GM21381 (cell line): Measurements from ENCODE around the gene PACSIN3.
"Not testable (repeated sequence)": the region's sequence is repeated elsewhere in the genome, so short reads cannot be mapped to it uniquely, and the experiment has no call there.

Experiments
- ATAC-seq: cut with Tn5 transposase; IDR thresholded peaks from one replicate; pipeline ENCODE4 v1.9.1; 2021; ENCODE audit warnings: mild to moderate bottlenecking, moderate library complexity; ENCODE audit not compliant: unreplicated experiment

The PACSIN3 gene

DNA sequence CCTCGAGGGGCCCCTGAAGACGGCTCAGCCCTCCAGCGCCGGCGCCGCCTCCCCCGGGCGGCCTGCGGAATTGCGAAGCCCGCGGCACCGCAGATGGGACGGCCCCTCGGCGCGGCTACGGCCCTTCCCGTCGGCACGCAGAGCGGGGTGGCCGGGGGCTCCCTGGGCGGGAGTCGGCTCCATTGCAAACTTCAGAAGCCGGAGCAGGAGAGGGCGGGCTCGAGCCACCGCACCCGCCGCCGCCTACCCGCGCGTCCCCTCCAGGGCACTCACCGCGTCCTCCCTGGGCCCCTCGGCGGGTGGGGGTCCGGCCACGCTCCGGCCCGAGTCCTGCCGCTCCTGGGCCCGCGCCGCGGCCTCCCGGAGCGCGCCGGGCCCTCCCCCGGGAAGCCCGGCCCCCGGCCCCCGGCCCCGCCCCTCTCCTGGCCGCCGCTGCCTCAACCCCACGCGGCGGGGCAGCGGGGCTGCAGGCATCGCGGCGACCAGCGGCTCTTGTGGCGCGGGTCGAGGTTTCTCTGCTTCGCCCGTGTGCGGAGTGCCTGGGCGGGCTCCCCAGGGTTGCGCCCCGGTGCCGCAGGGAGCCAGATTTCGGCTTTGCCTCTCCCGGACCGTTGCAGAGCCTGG lies at the start of gene PACSIN3:
Gene PACSIN3, minus strand, starts transcription at position 359 of the 624 bp plus-strand sequence. CDS start 3,707 bp downstream, outside the sequence.
- ATAC-seq: peak; percentile 60

DNA sequence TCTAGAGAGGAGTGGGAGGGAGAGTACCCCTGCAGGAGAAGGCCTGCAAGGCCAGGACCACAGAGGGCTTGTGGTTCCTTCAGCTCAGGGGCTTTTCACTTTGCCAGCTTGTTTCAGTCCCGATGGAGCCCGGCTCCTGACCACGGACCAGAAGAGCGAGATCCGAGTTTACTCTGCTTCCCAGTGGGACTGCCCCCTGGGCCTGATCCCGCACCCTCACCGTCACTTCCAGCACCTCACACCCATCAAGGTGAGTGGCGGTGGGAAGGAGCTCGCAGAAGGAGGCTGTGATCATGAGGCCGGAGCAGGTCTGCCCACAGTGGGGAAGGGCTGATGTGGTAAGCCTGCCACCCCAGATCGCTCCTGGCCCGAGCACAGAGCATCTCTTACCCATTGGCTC lies 48.9 kb upstream of the PACSIN3 start:
- no peak for ATAC-seq

DNA sequence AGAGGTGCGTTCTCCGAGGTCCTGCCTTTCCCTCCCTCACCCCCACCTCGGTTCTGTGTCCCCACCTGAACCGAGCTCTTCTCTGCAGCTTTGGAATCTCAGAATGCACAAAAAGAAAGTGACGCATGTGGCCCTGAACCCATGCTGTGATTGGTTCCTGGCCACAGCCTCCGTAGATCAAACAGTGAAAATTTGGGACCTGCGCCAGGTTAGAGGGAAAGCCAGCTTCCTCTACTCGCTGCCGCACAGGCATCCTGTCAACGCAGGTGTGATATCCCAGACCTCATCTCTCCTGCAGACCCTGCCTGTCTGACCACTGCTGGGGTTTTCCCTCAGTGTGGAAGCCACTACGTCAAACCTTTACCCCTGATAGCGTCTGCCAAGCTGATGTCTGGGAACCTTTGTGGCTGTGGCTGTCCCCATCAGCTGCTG lies 48.5 kb upstream of the PACSIN3 start:
- ATAC-seq: no peak

DNA sequence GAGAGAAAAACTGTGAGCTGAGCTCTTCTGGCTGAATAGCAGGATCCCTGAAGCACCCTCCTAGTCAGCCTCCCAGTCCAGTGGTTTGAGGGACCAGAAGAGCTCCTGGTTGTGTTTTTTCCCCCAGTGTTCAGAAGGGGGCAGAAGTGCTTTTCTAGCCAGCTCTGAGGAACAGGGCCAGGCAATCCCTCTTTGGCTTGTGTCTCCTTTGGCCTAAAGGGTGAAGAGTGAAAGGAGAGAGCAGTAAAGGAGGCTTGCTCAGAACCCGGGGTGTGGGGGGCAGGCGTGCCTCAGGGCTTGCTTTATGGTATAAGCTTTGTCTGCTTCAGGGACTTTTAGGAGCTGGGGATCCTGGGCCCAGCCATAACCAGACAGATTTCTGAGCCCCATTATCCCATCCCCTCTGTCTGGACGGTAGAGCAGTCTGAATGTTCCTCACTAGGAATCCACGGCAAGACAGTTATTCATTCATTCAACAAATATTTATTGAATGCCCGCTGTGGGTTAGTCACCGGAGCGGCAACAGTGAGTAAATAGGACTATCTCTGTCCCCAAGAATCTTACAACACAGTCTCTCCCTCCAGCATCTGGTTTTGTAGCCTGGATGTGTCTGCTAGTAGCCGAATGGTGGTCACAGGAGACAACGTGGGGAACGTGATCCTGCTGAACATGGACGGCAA lies 47.9 kb upstream of the PACSIN3 start:
- ATAC-seq: no peak

DNA sequence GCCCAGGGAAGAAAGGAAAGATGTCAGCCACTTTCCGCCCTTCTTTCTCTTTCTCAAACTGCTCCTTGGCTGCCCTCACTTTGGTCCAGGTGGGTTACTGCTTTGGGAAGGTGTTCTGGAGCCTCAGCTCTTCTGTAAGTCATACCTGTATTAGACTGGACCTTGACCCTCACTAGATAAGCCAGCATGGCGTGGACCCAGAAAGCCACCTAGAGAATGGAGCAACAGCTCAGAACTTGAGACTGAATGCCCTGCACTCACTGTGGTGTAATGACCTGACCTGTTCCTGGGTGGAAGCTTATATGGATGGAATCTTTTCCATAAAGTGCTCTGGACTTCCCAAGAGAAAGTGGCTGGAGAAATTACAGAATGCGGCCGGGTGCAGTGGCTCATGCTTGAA lies 46.8 kb upstream of the PACSIN3 start:
- no peak for ATAC-seq

DNA sequence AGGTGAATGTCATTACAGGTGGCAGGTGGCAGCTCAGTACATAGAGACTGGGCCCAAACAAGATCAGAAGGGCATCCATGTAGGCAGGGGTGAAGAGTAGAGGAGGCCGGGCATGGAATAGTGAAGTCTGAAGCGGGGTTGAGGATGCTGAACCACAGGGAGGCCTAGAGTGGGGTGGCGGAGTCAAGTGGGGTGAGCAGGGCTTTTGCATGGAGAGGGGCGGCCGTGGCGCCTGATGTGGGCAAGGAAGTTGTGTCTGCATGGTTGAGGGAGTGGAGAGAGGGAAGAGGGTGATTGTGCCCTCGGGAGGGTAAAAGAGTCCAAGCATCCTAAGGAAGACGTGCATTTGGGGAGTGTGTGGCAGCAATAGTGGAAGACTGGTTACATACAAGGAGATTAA lies 42.9 kb upstream of the PACSIN3 start:
- no peak for ATAC-seq

DNA sequence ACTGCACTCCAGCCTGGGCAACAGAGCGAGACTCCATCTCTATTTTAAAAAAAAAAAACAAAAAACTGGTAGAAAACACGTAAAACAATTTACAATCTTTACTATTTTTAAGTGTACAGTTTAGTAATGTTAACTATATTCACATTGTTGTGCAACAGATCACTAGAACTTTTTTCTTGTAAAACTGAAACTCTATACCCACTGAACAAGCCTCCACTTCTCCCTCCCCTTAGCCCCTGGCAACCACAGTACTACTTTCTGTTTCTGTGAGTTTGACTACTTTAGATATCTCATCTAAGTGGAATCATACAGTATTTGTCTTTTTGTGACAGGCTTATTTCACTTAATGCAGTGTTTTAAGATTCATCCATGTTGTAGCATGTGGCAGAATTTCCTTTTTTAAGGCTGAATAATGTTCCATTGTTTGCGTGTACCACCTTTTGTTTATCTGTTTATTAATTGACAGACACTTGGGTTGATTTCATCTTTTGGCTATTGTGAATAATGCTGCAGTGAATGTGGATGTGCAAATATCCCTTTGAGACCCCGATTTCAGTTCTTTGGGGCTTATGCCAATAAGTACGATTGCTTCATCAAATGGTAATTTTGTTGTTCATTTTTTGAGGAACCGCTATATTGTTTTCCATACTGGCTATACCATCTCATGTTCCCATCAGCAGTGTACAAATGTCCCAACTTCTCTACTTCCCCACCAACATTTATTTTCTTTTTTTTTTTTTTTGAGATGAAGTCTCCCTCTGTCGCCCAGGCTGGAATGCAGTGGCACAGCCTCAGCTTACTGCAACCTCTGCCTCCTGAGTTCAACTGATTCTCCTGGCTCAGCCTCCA lies 39.5 kb upstream of the PACSIN3 start:
- ATAC-seq: peak; percentile 81

DNA sequence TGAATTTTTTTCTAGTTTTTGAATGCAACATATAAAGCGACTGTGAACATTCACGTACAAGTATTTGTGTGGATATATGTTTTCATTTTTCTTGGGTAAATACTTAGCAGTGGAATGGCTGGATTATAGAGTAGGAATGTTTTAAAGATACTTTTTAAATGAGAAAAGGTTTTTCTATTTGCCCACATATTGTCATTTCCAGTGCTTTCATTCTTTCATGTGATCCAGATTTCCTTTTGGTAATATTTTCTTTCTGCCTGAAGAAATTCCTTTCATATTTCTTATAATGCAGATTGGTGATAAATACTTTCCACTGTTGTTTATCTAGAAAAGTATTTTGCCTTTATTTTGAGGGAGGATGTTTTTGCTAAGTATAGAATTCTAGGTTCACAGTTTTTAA lies 36.5 kb upstream of the PACSIN3 start:
- no peak for ATAC-seq

DNA sequence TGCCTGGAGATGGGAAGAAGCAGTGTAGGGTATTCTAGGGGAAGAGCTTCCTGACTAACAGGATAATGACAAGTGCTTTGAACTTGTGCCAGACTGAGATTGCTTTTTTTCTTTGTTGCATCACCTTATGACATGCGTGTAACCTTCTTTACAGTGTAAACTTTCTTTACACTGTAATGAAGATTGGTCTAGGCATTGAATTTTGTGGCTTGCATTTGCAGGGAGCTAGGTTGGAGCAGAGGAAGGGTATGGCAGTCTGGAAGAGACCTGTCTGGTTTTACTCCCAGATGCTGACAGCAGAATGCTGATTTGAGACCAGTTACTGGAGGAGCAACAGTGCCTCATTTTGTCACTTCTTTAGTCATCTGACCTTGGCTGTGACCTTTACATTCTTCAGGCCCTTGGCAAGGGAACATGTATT lies 34.2 kb upstream of the PACSIN3 start:
- no peak for ATAC-seq

DNA sequence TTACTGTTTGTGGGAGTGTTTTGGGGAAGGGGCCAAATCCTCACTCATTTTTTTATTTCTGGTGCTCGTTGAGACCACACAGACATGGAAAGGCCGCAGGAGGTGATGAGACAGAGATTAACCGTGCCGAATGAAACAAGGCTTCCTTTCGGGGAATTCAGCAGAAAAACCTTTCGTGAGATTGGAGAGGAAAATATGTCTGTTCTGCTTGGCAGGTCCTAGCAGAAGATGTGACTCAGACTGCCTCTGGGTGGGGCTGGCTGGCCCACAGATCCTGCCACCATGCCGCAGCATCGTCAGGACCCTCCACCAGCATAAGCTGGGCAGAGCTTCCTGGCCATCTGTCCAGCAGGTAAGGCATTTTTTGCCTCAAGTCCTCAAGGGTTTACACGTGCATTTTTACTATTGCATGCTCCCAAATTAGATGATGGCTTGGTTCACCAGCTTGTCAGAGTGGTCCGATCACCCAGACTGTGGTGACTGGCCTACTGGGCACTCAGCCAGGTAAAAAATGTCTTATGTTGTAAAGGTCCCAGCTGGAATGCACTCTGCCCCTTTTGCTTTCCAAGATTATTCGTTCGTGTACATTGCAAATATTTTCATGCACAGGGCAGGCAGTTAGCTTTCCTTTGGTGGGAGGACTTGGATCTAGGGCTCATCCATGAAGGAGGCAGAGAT lies 30.0 kb upstream of the PACSIN3 start:
- ATAC-seq: no peak

DNA sequence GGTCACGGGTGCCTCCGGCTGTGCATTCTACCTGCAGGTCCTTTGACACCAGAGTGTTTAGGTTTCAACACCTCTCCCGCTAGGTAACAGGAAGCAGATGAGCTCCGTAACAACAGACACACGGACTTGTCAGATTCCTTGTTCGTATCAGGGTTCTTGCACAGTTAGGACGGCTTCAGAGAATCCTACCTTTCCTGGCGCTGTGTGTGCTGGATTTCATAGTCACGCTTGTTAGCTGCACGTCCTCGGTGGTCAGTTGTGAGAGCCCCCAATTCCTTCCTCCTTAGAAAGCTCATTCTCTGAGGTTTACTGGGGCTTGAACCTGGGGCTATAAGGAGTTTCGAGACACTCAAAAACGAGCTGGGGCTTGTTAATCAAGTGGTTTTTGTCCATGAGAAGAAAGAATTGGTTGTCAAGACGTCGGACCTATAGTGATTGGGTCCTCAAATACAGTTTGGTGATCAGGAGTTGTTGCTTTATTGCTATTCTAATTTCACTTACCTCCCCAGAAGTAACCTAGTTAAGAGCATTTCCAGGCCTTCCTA lies 29.2 kb upstream of the PACSIN3 start:
- ATAC-seq: no peak

DNA sequence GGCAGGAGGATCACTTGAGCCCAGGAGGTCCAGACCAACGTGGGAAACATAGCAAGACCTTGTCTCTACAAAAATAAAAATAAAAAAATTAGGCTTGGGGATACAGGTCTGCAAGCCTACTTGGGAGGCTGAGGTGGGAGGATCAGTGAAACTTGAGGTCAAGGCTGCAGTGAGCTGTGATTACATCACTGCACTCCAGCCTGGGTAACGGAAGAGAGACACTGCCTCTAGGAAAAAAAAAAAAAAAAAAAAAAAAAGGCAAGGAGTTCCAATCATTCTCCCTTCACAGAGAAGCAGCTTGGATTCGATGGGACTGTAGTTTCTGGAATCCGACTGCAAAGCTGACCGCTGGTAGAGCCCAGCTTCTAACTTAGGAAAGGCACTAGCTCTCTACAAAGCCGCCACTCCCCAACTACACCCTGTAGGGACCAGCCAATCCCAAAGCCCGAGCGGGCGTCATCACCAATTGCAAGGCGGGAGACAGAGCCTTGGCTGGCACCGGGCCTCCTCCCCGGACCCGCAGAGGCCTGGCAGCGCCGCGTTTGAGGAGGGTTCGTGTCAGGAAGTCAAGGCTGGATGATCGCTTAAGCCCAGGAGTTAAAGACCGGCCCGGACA lies 27.8 kb upstream of the PACSIN3 start:
- ATAC-seq: peak; percentile 56

DNA sequence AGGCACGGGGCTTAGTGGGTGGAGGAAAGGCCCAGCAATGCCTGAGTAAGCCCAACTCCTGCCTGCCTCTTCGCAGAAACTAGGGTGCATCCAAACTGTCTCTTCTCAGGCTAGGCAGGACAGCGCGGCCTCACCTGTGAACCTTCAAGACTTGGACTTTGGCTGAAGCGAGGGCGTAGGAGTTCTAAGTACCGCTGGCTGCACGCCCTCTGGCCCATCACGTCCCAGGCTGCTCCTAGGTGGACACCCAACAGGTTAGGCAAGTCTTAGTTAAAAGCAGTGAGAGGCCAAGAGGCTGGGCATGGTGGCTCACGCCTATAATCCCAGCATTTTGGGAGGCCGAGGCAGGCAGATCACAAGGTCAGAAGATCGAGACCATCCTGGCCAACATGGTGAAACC lies 26.7 kb upstream of the PACSIN3 start:
- ATAC-seq: no peak

DNA sequence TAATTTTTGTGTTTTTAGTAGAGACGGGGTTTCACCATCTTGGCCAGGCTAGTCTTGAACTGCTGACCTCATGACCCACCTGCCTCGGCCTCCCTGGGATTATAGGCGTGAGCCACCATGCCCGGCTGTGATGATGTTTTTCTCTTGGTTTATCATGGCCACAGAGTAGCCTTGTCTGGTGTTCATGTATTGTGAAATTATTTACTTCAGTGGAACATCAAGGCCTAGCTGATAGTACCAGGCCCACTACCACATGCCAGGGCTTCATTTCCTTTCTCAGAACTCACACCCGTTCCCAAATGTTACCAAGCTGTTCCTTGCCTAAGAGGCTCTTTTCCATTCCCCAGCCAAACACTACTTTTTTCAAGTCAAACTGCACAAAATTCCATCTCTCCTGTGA lies 22.4 kb upstream of the PACSIN3 start:
- no peak for ATAC-seq

DNA sequence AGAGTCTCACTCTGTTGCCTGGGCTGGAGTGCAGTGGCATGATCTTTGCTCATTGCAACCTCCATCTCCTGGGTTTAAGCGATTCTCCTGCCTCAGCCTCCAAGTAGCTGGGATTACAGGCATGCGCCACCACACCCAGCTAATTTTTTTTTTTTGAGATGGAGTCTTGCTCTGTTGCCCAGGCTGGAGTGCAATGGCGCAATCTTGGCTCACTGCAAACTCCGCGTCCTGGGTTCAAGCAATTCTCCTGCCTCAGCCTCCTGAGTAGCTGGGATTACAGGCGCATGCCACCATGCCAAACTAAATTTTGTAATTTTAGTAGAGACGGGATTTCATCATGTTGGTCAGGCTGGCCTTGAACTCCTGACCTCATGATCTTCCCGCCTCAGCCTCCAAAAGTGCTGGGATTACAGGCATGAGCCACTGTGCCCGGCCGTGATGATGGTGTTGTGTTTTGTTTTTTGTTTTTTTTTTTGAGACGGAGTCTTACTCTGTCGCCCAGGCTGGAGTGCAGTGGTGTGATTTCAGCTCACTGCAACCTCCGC lies 21.8 kb upstream of the PACSIN3 start:
- not testable (repeated sequence) for ATAC-seq

DNA sequence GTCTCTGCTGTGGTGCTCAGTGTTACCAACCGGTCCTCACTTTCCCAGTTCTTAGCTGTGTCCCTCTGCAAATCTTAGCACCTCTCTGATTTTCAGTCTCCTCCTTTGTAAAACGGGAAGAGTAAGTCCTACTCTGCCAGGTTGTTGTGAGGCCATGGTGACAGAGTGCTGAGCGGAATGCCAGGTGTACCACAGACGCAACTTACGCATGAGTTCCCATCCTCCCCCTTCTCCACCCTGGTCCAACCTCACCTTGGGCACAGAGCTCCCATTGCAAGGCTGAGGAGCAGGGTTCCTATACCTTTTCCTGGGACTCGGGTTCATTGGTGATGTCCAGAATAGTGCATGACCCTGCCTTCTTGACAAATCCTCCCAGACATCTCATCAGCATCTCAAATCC lies 21.2 kb upstream of the PACSIN3 start:
- no peak for ATAC-seq

DNA sequence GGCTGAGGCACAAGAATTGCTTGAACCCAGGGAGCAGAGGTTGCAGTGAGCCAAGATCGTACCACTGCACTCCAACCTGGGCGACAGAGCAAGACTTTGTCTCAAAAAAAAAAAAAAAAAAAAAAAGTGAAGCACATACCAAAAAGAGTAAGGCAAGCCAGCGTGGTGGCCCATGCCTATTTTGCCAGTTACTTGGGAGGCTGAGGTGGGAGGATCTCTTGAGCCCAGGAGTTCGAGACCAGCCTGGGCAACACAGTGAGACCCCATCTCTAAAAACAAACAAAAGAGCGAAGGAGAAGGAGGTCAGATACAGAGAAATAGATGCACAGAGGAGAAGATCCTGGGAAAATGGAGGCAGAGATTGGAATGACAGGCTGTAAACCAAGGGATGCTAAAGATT lies 20.3 kb upstream of the PACSIN3 start:
- not testable (repeated sequence) for ATAC-seq

DNA sequence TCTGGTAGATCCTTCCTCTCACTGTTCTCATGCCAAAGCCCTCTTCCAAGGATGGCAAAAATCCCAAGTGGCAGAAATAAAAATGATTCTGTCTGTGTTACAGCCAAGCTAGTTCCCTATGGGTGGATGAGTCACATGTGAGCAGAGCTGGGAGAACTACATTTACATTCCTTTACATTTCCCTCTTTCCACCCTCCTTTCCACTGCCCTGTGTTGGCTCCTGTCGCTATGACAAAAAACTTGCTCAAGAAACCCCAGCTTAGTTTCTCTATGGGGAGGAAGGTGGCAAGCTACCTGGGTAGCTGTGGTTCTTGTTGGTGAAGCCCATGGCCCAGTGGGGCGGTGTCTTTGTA lies 18.4 kb upstream of the PACSIN3 start:
- ATAC-seq: no peak

DNA sequence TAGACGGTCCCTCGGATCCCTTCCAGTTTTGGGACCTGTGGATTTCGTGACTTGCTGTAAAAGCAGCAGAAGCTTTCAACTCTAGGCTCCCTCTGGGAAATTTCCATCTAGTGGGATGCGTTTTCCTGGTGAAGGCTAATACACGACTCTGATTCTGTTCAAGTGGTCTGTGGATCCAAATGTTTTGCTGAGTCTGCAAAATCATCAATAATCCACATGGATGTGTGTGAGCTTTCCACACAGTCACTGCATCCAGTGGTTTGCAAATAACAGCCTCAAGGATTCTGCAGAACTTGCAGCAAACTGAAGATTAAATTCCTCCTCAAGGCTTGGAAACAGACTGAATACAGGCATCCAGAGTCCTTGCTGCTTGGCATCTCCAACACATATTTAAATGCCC lies 16.3 kb upstream of the PACSIN3 start:
- ATAC-seq: no peak

DNA sequence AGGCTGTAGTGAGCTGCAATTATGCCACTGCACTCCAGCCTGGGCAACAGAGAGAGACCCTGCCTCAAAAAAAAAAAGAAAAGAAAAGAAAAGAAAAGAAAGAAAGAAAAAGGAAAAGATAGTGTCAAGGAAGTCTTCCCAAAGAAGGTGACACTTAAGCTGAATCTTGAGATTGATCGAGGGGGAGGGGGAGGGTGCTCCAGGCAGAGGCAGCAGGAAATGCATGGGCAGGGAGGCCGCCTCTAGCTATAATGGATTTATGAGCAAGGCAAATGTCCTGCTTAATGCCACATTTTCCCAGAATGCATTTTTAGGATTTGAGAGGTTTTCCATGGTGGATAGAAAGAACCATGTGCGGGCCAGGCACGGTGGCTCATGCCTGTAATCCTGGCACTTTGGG lies 14.8 kb upstream of the PACSIN3 start:
- no peak for ATAC-seq
